ENCODE results near the gene ATP6V1E1.

Gene ATP6V1E1

GRCh38 chr22:17612057-17612456 lies 16.5 kb downstream of the ATP6V1E1 start:
- no peak overlapping the region for H3K4me3 ChIP-seq (ENCODE audit: low read depth, low read length)
- DNase-seq (ENCODE audit: low read depth): no peak
- TF ChIP-seq CTCF (IDR thresholded peaks at IDR 0.05; ENCODE audit: low read depth, low read length, missing control alignments): no peak

- H3K4me3 ChIP-seq (ENCODE audit: low read depth, low read length): no peak overlapping the region
- TF ChIP-seq CTCF (IDR thresholded peaks at IDR 0.05; ENCODE audit: low read depth, low read length, missing control alignments): no peak
- DNase-seq (ENCODE audit: low read depth): no peak
Measured at GRCh38 chr22:17607891-17608521, 20.5 kb downstream of the ATP6V1E1 start.

- no peak for DNase-seq (ENCODE audit: low read depth)
Measured at GRCh38 chr22:17606496-17606895, 22.1 kb downstream of the ATP6V1E1 start.

GRCh38 chr22:17603668-17604067 lies 24.9 kb downstream of the ATP6V1E1 start:
- H3K4me3 ChIP-seq (ENCODE audit: low read depth, low read length): no peak overlapping the region
- DNase-seq (ENCODE audit: low read depth): no peak
- no peak for TF ChIP-seq CTCF (IDR thresholded peaks at IDR 0.05; ENCODE audit: low read depth, low read length, missing control alignments)

More at GRCh38 chr22:17606496-17606895, 22.1 kb downstream of the ATP6V1E1 start:
- no peak for TF ChIP-seq CTCF (IDR thresholded peaks at IDR 0.05; ENCODE audit: low read depth, low read length, missing control alignments)
- no peak overlapping the region for H3K4me3 ChIP-seq (ENCODE audit: low read depth, low read length)

GRCh38 chr22:17601031-17601430 lies 27.5 kb downstream of the ATP6V1E1 start:
- no peak for TF ChIP-seq CTCF (IDR thresholded peaks at IDR 0.05; ENCODE audit: low read depth, low read length, missing control alignments)
- H3K4me3 ChIP-seq (ENCODE audit: low read depth, low read length): no peak overlapping the region
- DNase-seq (ENCODE audit: low read depth): no peak

- no peak for DNase-seq (ENCODE audit: low read depth)
- TF ChIP-seq CTCF (IDR thresholded peaks at IDR 0.05; ENCODE audit: low read depth, low read length, missing control alignments): no peak
- H3K4me3 ChIP-seq (ENCODE audit: low read depth, low read length): no peak overlapping the region
Measured at GRCh38 chr22:17598318-17598717, 30.2 kb downstream of the ATP6V1E1 start.

- TF ChIP-seq CTCF (IDR thresholded peaks at IDR 0.05; ENCODE audit: low read depth, low read length, missing control alignments): no peak
- no peak overlapping the region for H3K4me3 ChIP-seq (ENCODE audit: low read depth, low read length)
- DNase-seq (ENCODE audit: low read depth): no peak
Measured at GRCh38 chr22:17597217-17597616, 31.3 kb downstream of the ATP6V1E1 start.

All from GM12864 (cell line).